Mononuclear cell (primary cell): ENCODE results near the gene TMEM50A. TPM values are rescaled to one million over a fixed set of nuclear protein-coding genes. Genes with fewer than 3 reads are reported as not detected.
"Not testable (repeated sequence)": the region's sequence is repeated elsewhere in the genome, so short reads cannot be mapped to it uniquely, and the experiment has no call there.

Experiments used
- H3K27me3 ChIP-seq: 2 replicates; pipeline ENCODE4 v1.6.0; 2011; ENCODE audit warnings: low read length, control low read depth; ENCODE audit not compliant: insufficient read depth
- H3K4me1 ChIP-seq: 2 replicates; pipeline ENCODE4 v1.5.1; 2011; ENCODE audit warnings: mild to moderate bottlenecking, low read length, control low read depth; ENCODE audit not compliant: insufficient read depth
- H3K4me3 ChIP-seq: 2 replicates; pipeline ENCODE4 v1.5.1; 2011; ENCODE audit warnings: mild to moderate bottlenecking, low read length, moderate library complexity
- H3K9me3 ChIP-seq: 2 replicates; pipeline ENCODE4 v1.5.1; 2011; ENCODE audit warnings: low read depth, mild to moderate bottlenecking, control low read depth, low read length
- total RNA-seq: library from RNA; depleted of rRNA; stranded (reverse); fragments of >200 nt; gene quantifications from one replicate; pipeline ENCODE4 v1.2.3, GENCODE V29; 2012

The TMEM50A gene
- total RNA-seq, 1 donor = 136 TPM

DNA sequence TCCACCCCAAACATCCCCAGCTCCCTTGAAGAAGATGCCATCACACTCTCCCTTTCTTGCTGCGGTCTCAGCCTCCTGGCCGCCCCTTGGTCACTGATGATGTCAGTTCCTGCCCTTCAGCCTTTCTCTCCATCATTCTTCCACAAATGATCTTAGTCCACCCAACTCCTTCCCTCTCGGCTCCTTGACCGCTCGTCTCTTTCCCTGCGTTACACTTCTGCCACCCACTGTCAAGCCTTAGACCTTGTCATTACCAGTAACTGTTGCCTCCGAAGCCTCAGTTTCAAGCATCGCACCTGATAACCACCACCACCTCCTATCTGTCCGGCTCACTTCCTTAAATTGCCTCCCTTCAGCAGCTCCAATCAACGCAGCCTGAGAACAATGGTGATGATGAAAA lies 59.4 kb downstream of the TMEM50A start:
- H3K27me3 ChIP-seq, H3K9me3 ChIP-seq, H3K4me3 ChIP-seq, H3K4me1 ChIP-seq: not testable (repeated sequence)

DNA sequence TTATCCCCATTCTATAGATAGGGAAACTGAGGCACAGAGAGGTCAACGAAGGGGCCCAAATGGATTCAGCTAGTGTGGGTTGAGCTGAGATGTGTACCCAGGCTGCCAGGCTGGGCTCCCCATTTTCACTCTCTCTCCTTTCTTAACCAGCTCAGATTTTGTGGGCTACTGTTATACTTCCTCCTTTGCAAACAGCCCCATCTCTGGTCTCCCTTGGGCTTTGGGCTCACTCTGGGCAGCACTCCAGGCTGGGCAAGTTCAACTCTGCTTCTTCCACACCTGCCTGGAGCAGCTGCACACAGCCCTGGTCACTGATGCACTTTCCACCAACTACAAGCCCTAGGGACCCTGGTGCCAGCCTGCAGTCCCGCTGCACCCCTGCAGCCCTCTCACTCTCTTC lies 59.9 kb downstream of the TMEM50A start:
- H3K4me3 ChIP-seq, H3K9me3 ChIP-seq, H3K27me3 ChIP-seq, H3K4me1 ChIP-seq: not testable (repeated sequence)

DNA sequence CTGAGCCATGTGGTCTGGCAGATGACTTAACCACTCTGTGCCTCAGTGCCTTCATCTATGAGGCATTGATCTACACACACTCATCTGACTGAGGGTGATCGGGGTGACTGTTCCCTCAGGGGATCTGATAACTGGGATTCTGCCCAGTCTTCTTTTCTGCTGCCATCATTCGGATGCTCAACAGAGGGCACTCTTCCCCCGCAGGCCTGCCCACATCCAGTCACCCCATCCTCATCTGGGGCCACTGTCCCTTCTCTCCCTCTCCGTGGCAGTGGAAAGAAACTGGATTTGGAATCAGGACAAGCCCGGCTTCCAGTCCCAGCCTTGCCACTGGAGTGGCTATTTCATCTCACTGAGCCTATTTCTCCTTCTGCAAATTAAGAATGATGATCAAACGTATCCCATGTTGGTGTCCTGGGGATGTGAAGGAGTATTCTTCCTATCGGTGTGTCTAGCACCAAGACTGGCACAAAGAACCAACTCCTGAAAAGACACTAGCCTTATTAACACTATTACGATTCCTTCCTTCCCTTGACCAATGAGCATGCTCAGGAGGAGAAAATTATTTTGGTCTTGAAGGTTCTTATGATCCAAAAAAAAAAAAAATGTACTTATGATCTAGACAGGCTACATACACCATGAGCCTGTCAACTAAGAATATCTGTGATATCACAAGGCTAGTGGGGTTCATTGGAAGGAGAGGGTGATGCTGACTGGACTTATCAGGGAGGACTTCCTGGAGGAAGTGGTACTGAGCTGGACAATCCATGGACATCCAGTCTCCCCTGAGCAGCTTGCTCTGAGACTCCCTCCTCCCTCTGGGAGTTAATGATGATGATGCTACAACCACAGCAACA lies 65.0 kb downstream of the TMEM50A start:
- not testable (repeated sequence) for H3K27me3 ChIP-seq, H3K4me1 ChIP-seq, H3K9me3 ChIP-seq, H3K4me3 ChIP-seq

DNA sequence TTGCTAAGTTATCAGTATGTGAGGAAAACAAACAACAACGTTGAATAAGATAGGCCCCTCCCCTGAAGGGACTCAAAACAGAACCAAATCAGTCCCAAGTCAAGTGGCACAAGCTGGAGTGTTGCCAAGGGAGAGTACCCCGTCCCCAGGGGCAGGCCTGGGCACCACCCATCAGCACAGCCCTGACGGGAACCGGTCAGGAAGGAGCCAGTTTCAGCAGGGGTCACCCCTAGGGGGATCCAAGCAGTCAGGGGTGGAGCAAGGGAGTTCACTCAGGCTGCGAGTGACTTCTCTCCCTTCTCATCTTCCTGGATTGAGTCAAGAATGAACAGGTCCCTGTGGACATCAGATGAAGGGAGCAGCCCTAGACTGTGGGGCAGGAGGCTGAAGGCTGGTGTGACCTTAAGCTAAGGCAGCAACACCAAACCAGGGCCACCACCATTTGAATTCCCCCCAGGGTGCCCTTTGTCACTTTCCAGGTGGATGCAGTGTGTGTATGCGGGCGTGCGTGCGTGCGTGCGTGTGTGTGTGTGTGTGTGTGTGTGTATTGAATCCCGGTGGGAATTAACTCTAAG lies 67.7 kb downstream of the TMEM50A start:
- H3K4me3 ChIP-seq, H3K9me3 ChIP-seq, H3K4me1 ChIP-seq, H3K27me3 ChIP-seq: not testable (repeated sequence)

DNA sequence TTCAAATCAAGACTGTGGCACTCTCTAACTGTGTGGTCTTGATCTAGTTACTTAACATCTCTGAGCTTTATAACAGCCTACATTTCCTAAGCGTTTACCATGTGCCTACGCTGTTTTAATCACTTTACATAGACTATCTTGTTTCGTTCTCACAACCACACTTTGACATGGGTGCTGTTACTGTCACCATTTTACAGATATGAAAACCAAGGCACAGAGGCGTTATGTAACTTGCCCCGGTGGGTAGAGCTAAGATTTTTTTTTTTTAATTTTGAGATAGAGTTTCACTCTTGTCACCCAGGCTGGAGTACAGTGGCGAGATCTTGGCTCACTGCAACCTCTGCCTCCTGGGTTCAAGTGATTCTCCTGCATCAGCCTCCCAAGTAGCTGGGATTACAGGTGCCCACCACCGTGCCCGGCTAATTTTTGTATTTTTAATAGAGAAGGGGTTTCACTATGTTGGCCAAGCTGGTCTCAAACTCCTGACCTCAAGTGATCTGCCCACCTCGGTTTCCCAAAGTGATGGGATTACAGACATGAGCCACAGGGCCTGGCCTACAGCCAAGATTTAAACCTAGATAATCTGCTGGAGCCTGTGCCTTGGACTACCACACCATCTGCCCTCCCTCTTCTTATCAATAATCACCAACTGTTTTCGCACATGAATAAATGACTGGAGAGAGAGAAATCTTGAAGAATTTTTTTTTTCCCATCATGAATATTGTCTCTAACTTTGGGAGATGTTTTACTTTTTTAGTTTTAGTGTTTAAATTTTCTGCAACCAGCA lies 71.7 kb downstream of the TMEM50A start:
- H3K4me1 ChIP-seq, H3K27me3 ChIP-seq, H3K9me3 ChIP-seq, H3K4me3 ChIP-seq: not testable (repeated sequence)

Other genes with a start within 250 kb of the TMEM50A start
- 98.0 TPM for gene SYF2, start 105.8 kb upstream of the TMEM50A start, total RNA-seq
- gene RSRP1, start 90.9 kb upstream of the TMEM50A start, total RNA-seq = 292 TPM
- gene RHD, start 65.8 kb upstream of the TMEM50A start, total RNA-seq = 1.2 TPM
- not detected for gene RHCE, start 82.5 kb downstream of the TMEM50A start, total RNA-seq
- gene MACO1, start 92.6 kb downstream of the TMEM50A start, total RNA-seq = 23.6 TPM
- 34.5 TPM for gene LDLRAP1, start 205.3 kb downstream of the TMEM50A start, total RNA-seq